Activated CD8-positive, alpha-beta memory T cell treated with anti-CD3 and anti-CD28 coated beads, Interleukin-2, amount 50 U/mL, for 48 hours (primary cell): ENCODE data around the gene SIX1.

ENCODE experiments used
- DNase-seq: peaks from one replicate; pipeline ENCODE4 v3.0.0-alpha.2; 2020

SIX1 gene

DNA sequence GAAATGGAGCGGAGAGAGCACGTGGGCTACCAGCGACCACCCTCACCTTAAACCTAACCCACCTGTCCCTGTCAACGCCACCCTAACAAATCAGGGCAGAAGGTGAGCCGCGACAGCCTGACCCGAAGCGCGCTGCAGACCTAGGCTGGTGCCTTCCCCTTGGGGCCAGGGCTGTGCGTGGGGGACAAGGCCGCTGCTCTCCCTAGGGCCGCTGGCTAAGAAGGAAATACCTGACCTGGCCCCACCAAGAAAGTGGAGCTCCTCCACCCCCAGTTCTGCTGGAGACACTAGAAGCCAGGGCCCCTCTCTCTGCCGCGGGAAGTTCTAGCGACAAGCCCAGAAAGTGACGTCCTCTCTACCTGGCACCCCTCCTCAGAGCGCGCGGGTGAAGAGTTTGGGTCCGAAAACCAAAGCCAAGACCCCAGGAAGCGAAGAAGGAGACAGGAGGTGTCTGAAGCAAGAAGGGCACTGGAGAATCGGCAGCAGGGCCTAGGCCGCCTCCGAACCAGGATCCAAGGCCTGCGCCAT, 7.5 kb downstream of the SIX1 start:
- no peak for DNase-seq

DNA sequence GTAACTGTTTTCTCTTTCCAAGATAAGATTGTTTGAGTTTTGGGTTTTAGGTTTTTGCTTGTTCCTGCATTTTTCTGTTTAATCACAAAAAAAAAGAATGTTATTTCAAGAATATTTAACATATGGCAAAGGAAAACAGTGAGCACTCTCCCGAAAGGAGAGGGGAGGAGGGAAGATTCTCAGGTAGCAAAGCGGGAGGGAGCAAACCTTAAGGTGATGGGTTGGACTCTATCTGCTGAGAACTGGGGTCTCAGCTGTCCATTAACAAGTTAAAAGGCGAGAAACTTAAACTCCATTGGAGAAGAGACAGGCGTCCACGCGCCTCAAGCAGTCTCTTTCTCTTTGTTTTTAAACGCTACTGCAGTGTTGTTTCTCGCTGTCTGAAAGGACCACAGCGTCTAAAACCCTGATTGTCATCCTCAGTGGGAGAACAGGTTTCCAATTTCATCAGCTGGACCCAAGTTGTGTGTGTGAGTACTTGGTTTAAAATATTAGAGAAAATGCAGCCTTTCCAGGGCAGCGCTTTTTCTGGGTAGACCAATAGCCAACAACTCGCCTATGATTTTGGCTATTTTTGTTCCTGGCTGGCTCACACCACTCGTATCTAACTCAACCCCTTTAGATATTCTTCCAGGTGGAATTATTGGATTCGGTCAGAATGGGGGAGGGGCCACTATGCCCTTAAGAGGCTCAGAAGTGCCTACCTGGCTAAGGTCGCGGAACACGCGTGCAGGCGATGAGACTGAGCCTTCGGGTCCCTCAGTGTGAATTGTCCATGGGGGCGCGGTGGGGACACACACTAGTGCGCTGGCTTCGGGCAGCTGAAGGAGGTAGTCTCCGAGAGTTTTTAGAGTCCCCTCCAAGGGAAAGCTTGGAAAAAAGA, 8.2 kb downstream of the SIX1 start:
- no peak for DNase-seq

DNA sequence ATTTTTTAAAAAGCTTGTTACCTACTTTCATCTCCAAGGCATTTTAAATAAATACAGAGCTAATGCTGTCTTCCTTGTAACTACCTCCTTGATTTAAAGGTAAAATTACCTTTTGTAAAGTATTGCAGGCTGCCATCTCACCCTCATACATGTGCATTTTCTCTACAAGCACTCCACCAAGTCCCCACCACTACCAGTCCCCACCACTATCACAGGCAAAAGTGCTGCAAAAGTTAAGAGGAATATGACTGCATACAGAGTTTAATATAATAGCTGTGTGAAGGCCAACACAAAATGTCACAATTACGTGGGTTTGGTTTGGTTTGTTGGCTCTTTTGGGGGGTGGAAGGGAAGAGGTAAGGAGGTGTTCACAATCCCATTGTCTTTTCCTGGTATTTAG, 9.6 kb downstream of the SIX1 start:
- DNase-seq: no peak

GRCh38 chr14:60637479-60638315, 11.6 kb downstream of the SIX1 start:
- DNase-seq: no peak

GRCh38 chr14:60636879-60637478, 12.3 kb downstream of the SIX1 start:
- no peak for DNase-seq

DNA sequence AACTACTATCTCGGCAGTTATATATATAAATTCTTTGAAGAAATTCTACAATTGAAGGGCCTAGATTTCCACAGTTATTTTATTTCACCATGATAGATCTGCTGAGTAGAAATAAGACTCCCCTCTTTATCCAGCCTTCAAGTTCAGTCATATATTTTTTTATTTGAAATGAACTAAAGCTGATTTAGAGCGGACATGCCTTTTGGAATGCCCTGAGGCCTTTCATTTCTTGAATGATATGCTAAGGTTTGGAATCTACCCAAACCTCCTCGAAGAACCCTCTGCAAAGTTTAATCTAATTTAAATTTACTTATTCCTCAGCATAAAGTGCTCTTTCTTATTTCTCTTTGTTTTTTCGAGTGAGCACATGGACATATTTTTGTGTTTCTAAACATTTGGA, 15.1 kb downstream of the SIX1 start:
- no peak for DNase-seq

GRCh38 chr14:60632777-60633176, 16.5 kb downstream of the SIX1 start:
- no peak for DNase-seq

DNA sequence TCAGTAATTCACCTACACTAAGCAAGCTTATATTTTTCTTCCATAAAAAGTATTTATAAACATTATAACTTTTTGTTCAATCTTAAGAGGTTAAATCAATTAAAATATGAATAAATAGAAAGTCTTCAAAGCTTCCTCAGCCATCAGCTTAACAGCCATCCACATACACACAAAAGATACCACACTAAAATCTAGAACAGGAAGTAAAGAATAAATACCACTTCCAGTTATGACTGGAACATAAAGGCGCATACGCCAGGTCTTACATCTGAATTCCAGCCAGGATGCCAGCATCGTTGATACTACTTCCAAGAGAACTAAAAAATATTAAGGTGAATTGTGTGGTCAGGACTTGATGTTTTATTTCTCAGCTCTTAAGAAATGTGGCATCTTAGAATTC, 17.0 kb downstream of the SIX1 start:
- DNase-seq: no peak

DNA sequence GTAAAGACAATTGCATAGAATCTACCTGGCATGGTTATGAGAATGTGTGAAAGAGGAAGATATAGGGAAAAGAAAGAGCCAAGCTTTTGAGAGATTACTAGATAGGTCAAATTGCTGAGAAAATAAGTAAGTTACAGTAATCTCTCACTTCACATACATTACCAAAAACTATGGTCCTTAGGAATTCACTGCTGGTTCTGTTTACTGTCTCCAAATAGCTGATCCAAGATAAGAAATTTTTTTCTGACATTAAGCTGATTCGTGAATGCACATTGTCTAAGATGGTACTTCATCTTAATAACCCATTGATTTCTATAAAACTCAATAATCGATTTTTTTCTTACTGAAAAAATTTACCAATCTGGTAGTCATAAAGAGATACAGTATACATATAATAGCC, 17.4 kb downstream of the SIX1 start:
- DNase-seq: no peak

GRCh38 chr14:60630129-60630528, 19.1 kb downstream of the SIX1 start:
- no peak for DNase-seq

DNA sequence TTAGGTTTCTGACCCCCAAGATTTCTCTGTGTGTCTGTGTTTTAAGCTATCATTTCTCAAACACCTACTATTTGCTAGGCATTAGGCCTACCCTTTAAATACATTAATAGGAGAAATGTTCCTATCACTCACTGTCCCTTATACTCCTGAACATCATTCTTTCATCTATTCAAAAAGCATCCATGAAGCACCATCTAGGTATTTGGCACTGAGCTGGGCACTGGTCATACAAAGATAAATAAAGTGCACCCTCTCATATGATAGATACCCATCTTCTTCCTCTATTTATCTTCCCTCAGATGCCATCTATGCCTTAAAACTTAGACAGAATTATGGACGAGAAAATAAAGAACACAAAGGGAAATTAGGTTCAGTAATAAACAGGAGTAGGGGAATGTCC, 20.4 kb downstream of the SIX1 start:
- no peak for DNase-seq

DNA sequence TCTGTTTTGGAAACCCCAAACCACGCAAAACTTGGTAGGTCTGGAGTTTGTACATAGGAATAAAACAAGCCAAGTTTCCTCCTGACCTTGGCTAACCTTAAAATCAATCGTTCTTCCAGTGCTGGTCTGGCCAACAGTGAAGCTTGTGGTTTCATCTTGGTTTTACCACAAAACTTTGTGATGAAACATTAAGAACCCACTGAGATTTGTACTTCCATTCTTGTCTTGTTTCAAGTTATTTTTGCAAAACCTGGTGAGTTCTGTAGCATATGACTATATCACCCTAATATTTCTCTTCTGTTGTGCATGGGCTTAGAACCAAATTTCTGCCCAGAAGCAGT, 26.4 kb downstream of the SIX1 start:
- DNase-seq: no peak

DNA sequence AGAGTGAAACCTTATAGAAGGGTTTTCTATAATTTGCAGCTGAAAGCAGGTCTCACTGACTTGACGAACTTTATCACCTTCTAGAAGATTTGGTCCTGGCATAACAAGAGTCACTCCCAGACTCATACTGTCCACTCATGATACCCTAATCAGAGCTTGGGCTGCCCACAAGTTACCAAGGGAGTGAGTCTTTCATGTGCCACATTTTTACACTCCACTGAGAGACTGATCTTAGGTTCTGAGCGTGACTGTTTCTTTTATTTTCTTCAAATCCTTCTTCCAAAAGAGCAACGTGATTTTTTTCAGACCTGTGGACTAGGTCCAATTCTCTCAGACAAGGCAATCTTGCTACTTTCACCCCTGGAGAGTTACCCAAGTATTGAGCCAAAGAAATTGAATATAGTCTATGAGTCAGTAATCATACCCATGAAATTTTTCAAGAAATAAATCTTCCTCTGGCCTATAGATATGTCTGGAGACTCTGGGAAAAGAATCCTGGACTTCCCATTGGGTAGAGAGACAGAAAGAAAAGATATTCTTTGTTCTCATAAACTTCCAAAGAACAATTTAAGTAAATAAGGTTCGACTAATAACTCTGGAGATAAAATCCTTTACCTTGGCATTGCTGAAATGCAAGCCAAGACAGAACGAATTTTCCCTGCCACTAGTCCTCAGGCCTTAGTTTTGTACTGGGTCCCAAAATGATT, 26.9 kb downstream of the SIX1 start:
- DNase-seq: no peak

- no peak for DNase-seq
Measured at GRCh38 chr14:60621386-60621785, 27.9 kb downstream of the SIX1 start.

DNA sequence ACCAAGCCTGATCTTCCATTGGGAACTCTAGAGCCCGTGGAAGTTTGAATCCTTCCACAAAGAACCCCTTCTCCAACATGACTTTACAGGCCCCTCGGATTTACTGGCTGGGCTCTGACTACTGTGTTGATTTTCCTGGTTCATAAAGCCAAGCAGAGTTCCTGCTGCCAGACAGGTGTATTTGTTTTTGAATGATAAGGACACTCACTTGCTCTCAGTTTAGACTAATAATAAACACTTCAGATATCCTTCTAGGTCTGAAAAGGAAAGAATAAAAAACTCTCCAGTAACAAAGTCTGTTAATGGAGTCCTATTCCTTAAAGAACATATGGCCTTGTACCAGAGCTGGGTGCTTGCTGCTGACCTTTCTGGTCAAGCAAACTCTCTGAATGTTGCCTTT, 31.0 kb downstream of the SIX1 start:
- no peak for DNase-seq

- DNase-seq: no peak
Measured at GRCh38 chr14:60616461-60616959, 32.8 kb downstream of the SIX1 start.

- DNase-seq: no peak
Measured at GRCh38 chr14:60602291-60602690, 47.0 kb downstream of the SIX1 start.

DNA sequence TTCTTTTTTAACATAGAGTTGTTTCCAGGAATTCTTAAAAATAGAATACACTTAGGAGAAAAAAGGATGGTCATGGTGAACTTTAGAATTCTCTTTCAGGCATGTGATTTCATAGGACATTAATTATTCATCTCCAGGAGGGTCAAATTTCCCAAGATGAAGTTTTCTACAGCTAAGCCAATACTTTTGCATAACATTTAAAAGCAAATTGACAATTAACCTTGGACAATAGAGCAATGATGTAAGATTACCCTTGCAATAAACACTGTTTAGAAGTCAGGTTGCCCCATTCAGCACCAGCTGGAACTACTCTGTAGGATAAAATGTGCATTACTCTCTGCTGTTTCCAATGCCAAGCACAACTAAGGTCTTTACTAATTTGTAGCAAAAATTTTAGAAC, 49.5 kb downstream of the SIX1 start:
- DNase-seq: no peak

- DNase-seq: no peak
Measured at GRCh38 chr14:60596139-60596538, 53.1 kb downstream of the SIX1 start.

GRCh38 chr14:60594062-60594461, 55.2 kb downstream of the SIX1 start:
- DNase-seq: no peak
